ENCODE measurements around the gene RAET1G.
A peak's percentile ranks its signal among the peaks of the same experiment; 100 is the strongest.
"Not testable (repeated sequence)": the region's sequence is repeated elsewhere in the genome, so short reads cannot be mapped to it uniquely, and the experiment has no call there.

RAET1G gene

GRCh38 chr6:149948011-149948410 is 25.1 kb upstream of the RAET1G start:
- TF ChIP-seq ZNF274 (IDR thresholded peaks at IDR 0.05; ENCODE audit: low read depth, low read length) (no peak), SUZ12 (IDR thresholded peaks at IDR 0.05; ENCODE audit: extremely low read depth, insufficient read depth, insufficient read length) (no peak), YY1 (IDR thresholded peaks at IDR 0.05; ENCODE audit: insufficient read depth, insufficient read length) (no peak)
- no peaks in the 10 kb centered on the region for H3K36me3 ChIP-seq (ENCODE audit: insufficient read depth, insufficient read length, low read length)
- no peaks in the 10 kb centered on the region for H3K4me1 ChIP-seq (ENCODE audit: insufficient read depth, insufficient read length)
- DNase-seq (ENCODE audit: low read depth, low spot score) = no peak
- H3K27me3 ChIP-seq (ENCODE audit: insufficient read depth, insufficient read length) = peaks cover 50% of the 10 kb centered on the region
- no peak overlapping the region for H3K9ac ChIP-seq (ENCODE audit: insufficient read length, low read depth)
- no peak overlapping the region for H3K4me3 ChIP-seq (ENCODE audit: insufficient read length, low read depth)
- no peaks in the 10 kb centered on the region for H3K9me3 ChIP-seq (ENCODE audit: insufficient read depth, low read length)

GRCh38 chr6:149947533-149947932 is 24.6 kb upstream of the RAET1G start:
- not testable (repeated sequence) for H3K4me1 ChIP-seq (ENCODE audit: insufficient read depth, insufficient read length); H3K9ac ChIP-seq (ENCODE audit: insufficient read length, low read depth); DNase-seq (ENCODE audit: low read depth, low spot score); H3K9me3 ChIP-seq (ENCODE audit: insufficient read depth, low read length); H3K4me3 ChIP-seq (ENCODE audit: insufficient read length, low read depth); H3K36me3 ChIP-seq (ENCODE audit: insufficient read depth, insufficient read length, low read length)
- H3K27me3 ChIP-seq (ENCODE audit: insufficient read depth, insufficient read length) = peaks cover 50% of the 10 kb centered on the region

- H3K9me3 ChIP-seq (ENCODE audit: insufficient read depth, low read length); H3K4me1 ChIP-seq (ENCODE audit: insufficient read depth, insufficient read length); DNase-seq (ENCODE audit: low read depth, low spot score); H3K36me3 ChIP-seq (ENCODE audit: insufficient read depth, insufficient read length, low read length); H3K4me3 ChIP-seq (ENCODE audit: insufficient read length, low read depth); H3K9ac ChIP-seq (ENCODE audit: insufficient read length, low read depth): not testable (repeated sequence)
- H3K27me3 ChIP-seq (ENCODE audit: insufficient read depth, insufficient read length) = peaks cover 50% of the 10 kb centered on the region
Observed at GRCh38 chr6:149946631-149947030, 23.7 kb upstream of the RAET1G start.

- not testable (repeated sequence) for H3K4me1 ChIP-seq (ENCODE audit: insufficient read depth, insufficient read length); DNase-seq (ENCODE audit: low read depth, low spot score); H3K4me3 ChIP-seq (ENCODE audit: insufficient read length, low read depth); H3K9ac ChIP-seq (ENCODE audit: insufficient read length, low read depth); H3K9me3 ChIP-seq (ENCODE audit: insufficient read depth, low read length); H3K36me3 ChIP-seq (ENCODE audit: insufficient read depth, insufficient read length, low read length)
- peaks cover 50% of the 10 kb centered on the region for H3K27me3 ChIP-seq (ENCODE audit: insufficient read depth, insufficient read length)
Observed at GRCh38 chr6:149945276-149945675, 22.4 kb upstream of the RAET1G start.

- DNase-seq (ENCODE audit: low read depth, low spot score); H3K36me3 ChIP-seq (ENCODE audit: insufficient read depth, insufficient read length, low read length); H3K4me3 ChIP-seq (ENCODE audit: insufficient read length, low read depth); H3K9me3 ChIP-seq (ENCODE audit: insufficient read depth, low read length); H3K4me1 ChIP-seq (ENCODE audit: insufficient read depth, insufficient read length); H3K9ac ChIP-seq (ENCODE audit: insufficient read length, low read depth): not testable (repeated sequence)
- peaks cover 62% of the 10 kb centered on the region for H3K27me3 ChIP-seq (ENCODE audit: insufficient read depth, insufficient read length)
Observed at GRCh38 chr6:149943321-149943720, 20.4 kb upstream of the RAET1G start.

GRCh38 chr6:149942461-149942829 is 19.5 kb upstream of the RAET1G start:
- Histone ChIP-seq H3K36me3 (ENCODE audit: insufficient read depth, insufficient read length, low read length) (no peaks in the 10 kb centered on the region), H3K4me1 (ENCODE audit: insufficient read depth, insufficient read length) (no peaks in the 10 kb centered on the region), H3K27me3 (ENCODE audit: insufficient read depth, insufficient read length) (peaks cover 68% of the 10 kb centered on the region), H3K9me3 (ENCODE audit: insufficient read depth, low read length) (no peaks in the 10 kb centered on the region), H3K4me3 (ENCODE audit: insufficient read length, low read depth) (peak overlapping the region; percentile 49), H3K9ac (ENCODE audit: insufficient read length, low read depth) (no peak overlapping the region)
- no peak for TF ChIP-seq ZNF274 (IDR thresholded peaks at IDR 0.05; ENCODE audit: low read depth, low read length)
- DNase-seq (ENCODE audit: low read depth, low spot score) = no peak

GRCh38 chr6:149941583-149942460 is 18.9 kb upstream of the RAET1G start, which contains the start of gene ULBP2:
ULBP2 (plus strand) TSS chr6:149942014; CDS start chr6:149942073, 59 bp downstream.
- no peaks in the 10 kb centered on the region for H3K4me1 ChIP-seq (ENCODE audit: insufficient read depth, insufficient read length)
- H3K36me3 ChIP-seq (ENCODE audit: insufficient read depth, insufficient read length, low read length) = no peaks in the 10 kb centered on the region
- TF ChIP-seq ZNF274 (IDR thresholded peaks at IDR 0.05; ENCODE audit: low read depth, low read length) = no peak
- TF ChIP-seq YY1 (IDR thresholded peaks at IDR 0.05; ENCODE audit: insufficient read depth, insufficient read length) = no peak
- peak; percentile 83 for TF ChIP-seq SUZ12 (IDR thresholded peaks at IDR 0.05; ENCODE audit: extremely low read depth, insufficient read depth, insufficient read length)
- peak within 1 kb of the TSS; percentile 57 for H3K9ac ChIP-seq (ENCODE audit: insufficient read length, low read depth)
- no peak for DNase-seq (ENCODE audit: low read depth, low spot score)
- H3K9me3 ChIP-seq (ENCODE audit: insufficient read depth, low read length) = no peaks in the 10 kb centered on the region
- H3K4me3 ChIP-seq (ENCODE audit: insufficient read length, low read depth) = peak within 1 kb of the TSS; percentile 49
- peaks cover 74% of the 10 kb centered on the region for H3K27me3 ChIP-seq (ENCODE audit: insufficient read depth, insufficient read length)

- Histone ChIP-seq H3K9me3 (ENCODE audit: insufficient read depth, low read length) (no peaks in the 10 kb centered on the region), H3K4me3 (ENCODE audit: insufficient read length, low read depth) (no peak overlapping the region), H3K9ac (ENCODE audit: insufficient read length, low read depth) (no peak overlapping the region), H3K36me3 (ENCODE audit: insufficient read depth, insufficient read length, low read length) (no peaks in the 10 kb centered on the region), H3K4me1 (ENCODE audit: insufficient read depth, insufficient read length) (no peaks in the 10 kb centered on the region), H3K27me3 (ENCODE audit: insufficient read depth, insufficient read length) (peaks cover 83% of the 10 kb centered on the region)
- DNase-seq (ENCODE audit: low read depth, low spot score) = no peak
- no peak for TF ChIP-seq YY1 (IDR thresholded peaks at IDR 0.05; ENCODE audit: insufficient read depth, insufficient read length)
- TF ChIP-seq ZNF274 (IDR thresholded peaks at IDR 0.05; ENCODE audit: low read depth, low read length) = no peak
- TF ChIP-seq SUZ12 (IDR thresholded peaks at IDR 0.05; ENCODE audit: extremely low read depth, insufficient read depth, insufficient read length) = no peak
Observed at GRCh38 chr6:149940672-149940982, 17.7 kb upstream of the RAET1G start.
